ENCODE data around the gene CADPS.

The CADPS gene

GRCh38 chr3:62812631-62813030, 62.6 kb downstream of the CADPS start:
- DNase-seq (ENCODE audit: low read depth): no peak

GRCh38 chr3:62811119-62811518, 64.1 kb downstream of the CADPS start:
- DNase-seq (ENCODE audit: low read depth): no peak

- no peak for DNase-seq (ENCODE audit: low read depth)
These were observed 65.8 kb downstream of the CADPS start for GRCh38 chr3:62809369-62809768.

- DNase-seq (ENCODE audit: low read depth): no peak
These were observed 69.5 kb downstream of the CADPS start for GRCh38 chr3:62805580-62806277.

- DNase-seq (ENCODE audit: low read depth): no peak
These were observed 70.1 kb downstream of the CADPS start for GRCh38 chr3:62805106-62805505.

GRCh38 chr3:62803276-62803675, 71.9 kb downstream of the CADPS start:
- no peak for DNase-seq (ENCODE audit: low read depth)

- no peak for DNase-seq (ENCODE audit: low read depth)
These were observed 77.2 kb downstream of the CADPS start for GRCh38 chr3:62798000-62798399.

GRCh38 chr3:62797132-62797531, 78.1 kb downstream of the CADPS start:
- no peak for DNase-seq (ENCODE audit: low read depth)

- no peak for DNase-seq (ENCODE audit: low read depth)
These were observed 79.1 kb downstream of the CADPS start for GRCh38 chr3:62795978-62796657.

GRCh38 chr3:62793946-62794345, 81.3 kb downstream of the CADPS start:
- no peak for DNase-seq (ENCODE audit: low read depth)

- no peak for DNase-seq (ENCODE audit: low read depth)
These were observed 89.8 kb downstream of the CADPS start for GRCh38 chr3:62785384-62785783.

- no peak for DNase-seq (ENCODE audit: low read depth)
These were observed 94.1 kb downstream of the CADPS start for GRCh38 chr3:62781121-62781520.

GRCh38 chr3:62777674-62778073, 97.5 kb downstream of the CADPS start:
- DNase-seq (ENCODE audit: low read depth): no peak

GRCh38 chr3:62777130-62777529, 98.1 kb downstream of the CADPS start:
- no peak for DNase-seq (ENCODE audit: low read depth)

- no peak for DNase-seq (ENCODE audit: low read depth)
These were observed 101.0 kb downstream of the CADPS start for GRCh38 chr3:62774221-62774620.

GRCh38 chr3:62771331-62772072, 103.7 kb downstream of the CADPS start:
- no peak for DNase-seq (ENCODE audit: low read depth)

GRCh38 chr3:62768896-62769295, 106.3 kb downstream of the CADPS start:
- DNase-seq (ENCODE audit: low read depth): no peak

GRCh38 chr3:62761711-62762110, 113.5 kb downstream of the CADPS start:
- no peak for DNase-seq (ENCODE audit: low read depth)

GRCh38 chr3:62761311-62761710, 113.9 kb downstream of the CADPS start:
- no peak for DNase-seq (ENCODE audit: low read depth)

- no peak for DNase-seq (ENCODE audit: low read depth)
These were observed 116.7 kb downstream of the CADPS start for GRCh38 chr3:62758296-62759066.

GRCh38 chr3:62757045-62757444, 118.2 kb downstream of the CADPS start:
- no peak for DNase-seq (ENCODE audit: low read depth)

- DNase-seq (ENCODE audit: low read depth): no peak
These were observed 119.9 kb downstream of the CADPS start for GRCh38 chr3:62755285-62755684.
